A673 (cell line): ENCODE data around the gene ZNF778. TPM values are rescaled to one million over a fixed set of nuclear protein-coding genes. Genes with fewer than 3 reads are reported as not detected.

ENCODE experiments used
- BruUV-seq: library from RNA; stranded (reverse); fragments of 400-500 nt; replicated peaks from 2 replicates; lab custom pipeline; 2021; lab: Mats Ljungman, UMichigan
- CTCF ChIA-PET: fragments of 300-600 bp; sonication (Branson Sonifier 250); formaldehyde crosslinking; loops from one replicate; lab custom pipeline; 2022; ENCODE audit warnings: antibody characterized with exemption; lab: Charles Lee
- POLR2A ChIA-PET: fragments of 300-600 bp; sonication (Branson Sonifier 250); formaldehyde crosslinking; loops from one replicate; lab custom pipeline; 2022; ENCODE audit warnings: antibody characterized with exemption; ENCODE audit not compliant: low non-redundant PET; lab: Charles Lee
- DNase-seq: peaks from one replicate; pipeline ENCODE4 v3.0.0-alpha.2; 2015; ENCODE audit warnings: low spot score
- H3K27ac ChIP-seq: fragments of 200-600 bp; sonication (generic); 2 replicates; pipeline ENCODE4 v1.5.1; 2016; ENCODE audit warnings: mixed run types, low read depth, mild to moderate bottlenecking, mixed read lengths, antibody characterized with exemption, low read length; ENCODE audit not compliant: poor library complexity, severe bottlenecking
- H3K27me3 ChIP-seq: fragments of 200-600 bp; sonication (generic); replicated peaks from 2 replicates; pipeline ENCODE4 v1.6.1; 2017; ENCODE audit warnings: mixed run types, low read depth, mild to moderate bottlenecking, mixed read lengths, antibody characterized with exemption, low read length; ENCODE audit not compliant: insufficient read depth, poor library complexity
- H3K36me3 ChIP-seq: fragments of 200-600 bp; sonication (generic); 2 replicates; pipeline ENCODE4 v1.6.1; 2016; ENCODE audit warnings: mixed run types, mild to moderate bottlenecking, mixed read lengths, antibody characterized with exemption, low read length; ENCODE audit not compliant: insufficient read depth, poor library complexity, severe bottlenecking
- H3K4me1 ChIP-seq: fragments of 200-600 bp; sonication (generic); 2 replicates; pipeline ENCODE4 v1.6.1; 2017; ENCODE audit warnings: mixed run types, mild to moderate bottlenecking, mixed read lengths, antibody characterized with exemption, low read length; ENCODE audit not compliant: insufficient read depth, poor library complexity, severe bottlenecking
- H3K4me3 ChIP-seq: fragments of 200-600 bp; sonication (generic); 2 replicates; pipeline ENCODE4 v1.5.1; 2016; ENCODE audit warnings: low read depth, mixed run types, mild to moderate bottlenecking, mixed read lengths, low read length; ENCODE audit not compliant: poor library complexity, severe bottlenecking
- H3K9me3 ChIP-seq: fragments of 200-600 bp; sonication (generic); 2 replicates; pipeline ENCODE4 v1.6.1; 2016; ENCODE audit warnings: mixed run types, low read depth, mild to moderate bottlenecking, mixed read lengths, antibody characterized with exemption, low read length; ENCODE audit not compliant: poor library complexity, severe bottlenecking
- CTCF ChIP-seq: fragments of 300-800, 200-600 bp; sonication (generic); conservative IDR thresholded peaks from 2 replicates; pipeline ENCODE4 v1.5.1; 2017; ENCODE audit warnings: low read depth, mild to moderate bottlenecking, antibody characterized with exemption, low read length, moderate library complexity, mixed read lengths
- EZH2 ChIP-seq: fragments of 200-600 bp; sonication (generic); IDR thresholded peaks from 2 replicates; pipeline ENCODE4 v1.6.1; 2017; ENCODE audit warnings: borderline replicate concordance, low read depth, mild to moderate bottlenecking, mixed read lengths, antibody characterized with exemption, low read length; ENCODE audit not compliant: poor library complexity, severe bottlenecking
- intact Hi-C: fragments of 100-400 bp; cut with micrococcal nuclease; formaldehyde crosslinking; loops from one replicate; pipeline ENCODE4 v1.10.0; 2022; ENCODE audit not compliant: unreplicated experiment
- total RNA-seq: library from RNA; stranded (reverse); gene quantifications from 2 replicates; pipeline ENCODE4 v1.2.3, GENCODE V29; 2021

ZNF778 gene
- total RNA-seq, 1 experiment from 2014 or later: 14.0 TPM

- POLR2A ChIA-PET: no interaction called here
- Histone ChIP-seq H3K36me3 (peaks cover 44% of the 10 kb centered on the region), H3K9me3 (peaks cover 20% of the 10 kb centered on the region), H3K27ac (no peak overlapping the region), H3K27me3 (no peaks in the 10 kb centered on the region), H3K4me3 (no peak overlapping the region), H3K4me1 (no peaks in the 10 kb centered on the region)
- CTCF ChIA-PET: no interaction called here
- no peak for DNase-seq
- intact Hi-C loops: no loop called here
- TF ChIP-seq EZH2 (no peak), CTCF (no peak)
- no TSS peak for BruUV-seq
These were observed 12.8 kb downstream of the ZNF778 start for GRCh38 chr16:89230255-89230654.

GRCh38 chr16:89232107-89232506 lies 14.6 kb downstream of the ZNF778 start:
- TF ChIP-seq CTCF (no peak), EZH2 (no peak)
- H3K27ac ChIP-seq: no peak overlapping the region
- H3K4me1 ChIP-seq: no peaks in the 10 kb centered on the region
- POLR2A ChIA-PET: no interaction called here
- peaks cover 32% of the 10 kb centered on the region for H3K36me3 ChIP-seq
- intact Hi-C loops: no loop called here
- H3K9me3 ChIP-seq: peaks cover 20% of the 10 kb centered on the region
- no peak overlapping the region for H3K4me3 ChIP-seq
- no TSS peak for BruUV-seq
- no peaks in the 10 kb centered on the region for H3K27me3 ChIP-seq
- no peak for DNase-seq
- CTCF ChIA-PET: no interaction called here

GRCh38 chr16:89233678-89234490 lies 16.4 kb downstream of the ZNF778 start:
- H3K4me3 ChIP-seq: no peak overlapping the region
- TF ChIP-seq EZH2 (no peak), CTCF (no peak)
- intact Hi-C loops: no loop called here
- CTCF ChIA-PET: no interaction called here
- peaks cover 14% of the 10 kb centered on the region for H3K36me3 ChIP-seq
- H3K4me1 ChIP-seq: no peaks in the 10 kb centered on the region
- no TSS peak for BruUV-seq
- H3K27me3 ChIP-seq: no peaks in the 10 kb centered on the region
- DNase-seq: no peak
- POLR2A ChIA-PET: no interaction called here
- no peak overlapping the region for H3K27ac ChIP-seq
- peaks cover 2% of the 10 kb centered on the region for H3K9me3 ChIP-seq
